HG03039 (cell line): ENCODE results near the gene DEPDC4.
"Not testable (repeated sequence)": the region's sequence is repeated elsewhere in the genome, so short reads cannot be mapped to it uniquely, and the experiment has no call there.

Experiments
- ATAC-seq: cut with Tn5 transposase; IDR thresholded peaks from one replicate; pipeline ENCODE4 v1.9.1; 2021; ENCODE audit warnings: mild to moderate bottlenecking, moderate library complexity; ENCODE audit not compliant: unreplicated experiment

DEPDC4 gene

DNA sequence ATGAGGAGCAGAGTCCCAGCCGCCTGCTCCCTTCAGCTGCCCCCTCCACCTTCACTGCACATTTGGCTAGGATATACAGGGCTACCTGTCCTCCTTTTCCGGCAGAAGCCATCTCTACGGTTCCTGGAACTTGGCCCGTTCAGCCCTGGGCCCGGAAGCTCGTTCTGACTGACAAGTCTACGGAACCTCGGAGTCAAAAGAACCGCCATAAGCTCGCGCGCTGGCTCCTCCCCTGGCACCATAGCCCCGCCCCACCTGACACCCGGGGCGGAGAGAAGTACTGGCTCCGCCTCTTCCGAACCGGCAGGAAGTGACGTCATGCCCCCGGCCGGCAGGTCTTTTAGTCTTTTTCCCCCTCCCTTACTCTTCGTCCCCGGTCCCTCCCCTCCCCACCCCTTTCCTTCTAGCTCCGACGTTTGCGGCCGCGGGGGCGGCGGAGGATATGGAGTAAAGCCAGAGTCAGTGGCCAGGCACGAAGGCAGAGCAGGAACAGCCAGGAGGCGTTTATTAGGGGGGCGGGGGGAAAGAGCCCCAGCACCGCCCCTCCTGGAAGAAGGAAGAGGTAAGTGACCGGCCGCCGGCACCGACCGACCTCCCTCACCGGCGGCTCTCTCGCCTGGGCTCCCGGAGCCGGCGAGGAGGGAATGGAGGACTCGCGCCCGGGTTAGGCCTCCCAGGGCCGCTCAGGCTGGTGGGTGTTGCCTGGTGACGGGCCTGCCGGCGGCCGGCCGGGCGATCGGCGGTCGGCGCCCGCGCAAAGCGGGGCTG, at the start of gene DEPDC4, which contains the start of gene SCYL2:
Gene DEPDC4, minus strand, starts transcription at position 245 of the 768 bp plus-strand sequence. Its CDS starts 3 bp downstream, at position 242.
Gene SCYL2, plus strand, starts transcription at position 343 of the 768 bp plus-strand sequence. CDS start 15,794 bp downstream, outside the sequence.
- ATAC-seq, result peak; percentile 90

DNA sequence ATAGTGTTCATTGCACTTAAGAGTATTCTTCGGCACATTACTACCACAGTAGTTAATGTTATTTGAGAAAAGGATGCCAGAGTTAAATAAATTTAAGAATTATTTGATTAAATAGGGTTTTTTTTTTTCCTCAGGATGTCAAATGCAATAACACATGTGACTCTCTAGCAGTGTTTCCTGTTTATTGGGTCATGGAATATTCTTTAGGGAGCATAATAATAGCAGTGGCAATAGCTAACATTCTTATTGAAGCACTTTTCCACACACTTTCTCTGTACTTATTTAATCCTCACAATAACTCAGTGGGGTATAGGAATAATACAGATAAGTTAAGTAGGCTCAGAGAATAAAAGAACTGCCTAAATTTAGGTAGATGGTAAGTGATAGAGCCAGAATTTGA, 44.4 kb upstream of the DEPDC4 start:
- ATAC-seq, result no peak

DNA sequence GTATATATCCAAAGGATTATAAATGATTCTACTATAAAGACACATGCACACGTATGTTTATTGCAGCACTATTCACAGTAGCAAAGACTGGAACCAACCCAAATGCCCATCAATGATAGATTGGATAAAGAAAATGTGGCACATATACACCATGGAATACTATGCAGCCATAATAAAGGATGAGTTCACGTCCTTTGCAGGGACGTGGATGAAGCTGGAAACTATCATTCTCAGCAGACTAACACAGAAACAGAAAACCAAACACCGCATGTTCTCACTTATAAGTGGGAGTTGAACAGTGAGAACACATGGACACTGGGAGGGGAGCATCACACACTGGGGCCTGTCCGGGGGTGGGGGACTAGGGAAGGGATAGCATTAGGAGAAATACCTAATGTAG, 41.3 kb upstream of the DEPDC4 start:
- ATAC-seq, result not testable (repeated sequence)

DNA sequence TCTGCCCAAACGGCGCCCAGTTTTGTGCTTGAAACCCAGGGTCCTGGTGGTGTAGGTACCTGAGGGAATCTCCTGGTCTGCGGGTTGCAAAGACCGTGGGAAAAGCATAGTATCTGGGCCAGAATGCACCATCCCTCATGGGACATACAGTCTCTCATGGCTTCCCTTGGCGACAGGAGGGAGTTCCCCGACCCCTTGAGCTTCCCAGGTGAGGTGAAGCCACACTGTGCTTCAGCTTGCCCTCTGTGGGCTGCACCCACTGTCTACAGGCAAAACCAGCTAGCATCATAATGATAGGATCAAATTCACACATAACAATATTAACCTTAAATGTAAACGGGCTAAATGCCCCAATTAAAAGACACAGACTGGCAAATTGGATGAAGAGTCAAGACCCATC, 37.5 kb upstream of the DEPDC4 start:
- not testable (repeated sequence) for ATAC-seq

DNA sequence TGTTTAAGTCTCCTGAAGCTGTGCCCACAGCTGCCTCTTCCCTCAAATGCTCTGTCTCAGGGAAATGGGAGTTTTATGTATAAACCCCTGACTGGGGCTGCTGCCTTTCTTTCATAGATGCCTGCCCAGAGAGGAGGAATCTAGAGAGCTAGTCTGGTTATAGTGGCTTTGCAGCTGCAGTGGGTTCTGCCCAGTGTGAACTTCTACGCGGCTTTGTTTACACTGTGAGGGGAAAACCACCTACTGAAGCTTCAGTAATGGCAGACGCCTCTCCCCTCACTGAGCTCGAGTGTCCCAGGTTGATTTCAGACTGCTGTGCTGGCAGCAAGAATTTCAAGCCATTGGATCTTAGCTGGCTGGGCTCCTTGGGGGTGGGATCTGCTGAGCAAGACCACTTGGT, 37.0 kb upstream of the DEPDC4 start:
- no peak for ATAC-seq

DNA sequence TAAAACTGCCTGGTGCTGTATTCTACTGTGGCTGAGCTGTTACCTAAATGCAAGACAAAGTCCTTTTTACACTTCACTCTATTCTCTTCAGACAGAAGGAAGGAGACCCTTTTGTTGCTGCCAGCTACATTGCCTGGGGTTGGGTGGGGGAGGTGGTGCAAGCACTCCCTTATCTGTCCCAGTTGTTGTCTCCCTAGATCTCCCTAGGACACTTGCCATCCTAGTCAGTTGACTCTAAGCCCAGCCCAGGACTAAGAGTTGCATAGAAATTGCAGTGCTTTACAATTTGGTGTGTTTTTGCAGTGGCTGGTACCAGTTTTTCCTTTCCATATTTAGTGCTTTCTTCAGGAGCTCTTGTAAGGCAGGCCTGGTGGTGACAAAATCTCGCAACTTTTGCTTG, 35.2 kb upstream of the DEPDC4 start:
- no peak for ATAC-seq

DNA sequence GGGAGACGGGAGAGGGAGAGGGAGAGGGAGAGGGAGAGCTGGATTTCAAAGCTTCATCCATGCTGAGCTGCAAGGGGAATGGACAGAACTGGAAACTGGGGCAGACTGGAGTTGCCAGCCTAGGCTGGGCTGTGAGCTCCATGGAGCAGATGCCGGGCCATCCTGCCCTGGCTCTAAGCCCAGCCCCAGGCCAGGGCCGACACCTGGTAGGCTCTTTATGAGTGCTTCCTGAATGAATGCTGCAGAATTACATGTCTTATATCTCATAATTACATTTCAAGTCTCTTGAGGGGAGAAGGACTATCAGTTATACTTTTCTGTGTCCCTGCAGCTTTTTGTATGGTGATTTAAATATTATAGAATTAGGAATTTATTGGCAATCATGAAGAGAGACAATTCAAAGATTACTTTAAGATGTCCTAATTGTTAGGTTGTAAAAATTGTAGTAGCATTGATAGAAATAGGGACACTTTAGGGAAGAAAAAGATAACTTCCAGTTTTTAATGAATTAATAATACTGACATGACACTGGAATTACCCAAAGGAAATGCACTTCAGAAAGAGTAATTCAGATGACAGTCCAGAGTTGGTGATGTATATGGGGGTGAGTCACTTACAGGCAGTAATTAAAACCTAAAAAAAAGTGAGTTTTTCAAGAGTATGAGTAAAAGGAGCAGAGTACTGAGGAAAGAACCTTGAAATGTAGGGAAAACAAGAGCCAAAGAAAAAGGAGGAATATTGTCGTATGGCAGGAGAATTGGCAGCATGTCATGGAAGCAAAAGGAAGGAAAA, 29.1 kb upstream of the DEPDC4 start:
- no peak for ATAC-seq

DNA sequence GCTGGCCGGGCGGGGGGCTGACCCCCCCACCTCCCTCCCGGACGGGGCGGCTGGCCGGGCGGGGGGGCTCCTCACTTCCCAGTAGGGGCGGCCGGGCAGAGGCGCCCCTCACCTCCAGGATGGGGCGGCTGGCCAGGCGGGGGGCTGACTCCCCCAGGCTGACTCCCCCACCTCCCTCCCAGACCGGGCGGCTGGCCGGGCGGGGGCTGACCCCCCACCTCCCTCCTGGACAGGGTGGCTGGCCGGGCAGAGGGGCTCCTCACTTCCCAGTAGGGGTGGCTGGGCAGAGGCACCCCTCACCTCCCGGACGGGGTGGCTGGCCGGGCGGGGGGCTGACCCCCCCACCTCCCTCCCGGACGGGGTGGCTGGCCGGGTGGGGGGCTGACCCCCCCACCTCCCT, 27.5 kb upstream of the DEPDC4 start:
- not testable (repeated sequence) for ATAC-seq

DNA sequence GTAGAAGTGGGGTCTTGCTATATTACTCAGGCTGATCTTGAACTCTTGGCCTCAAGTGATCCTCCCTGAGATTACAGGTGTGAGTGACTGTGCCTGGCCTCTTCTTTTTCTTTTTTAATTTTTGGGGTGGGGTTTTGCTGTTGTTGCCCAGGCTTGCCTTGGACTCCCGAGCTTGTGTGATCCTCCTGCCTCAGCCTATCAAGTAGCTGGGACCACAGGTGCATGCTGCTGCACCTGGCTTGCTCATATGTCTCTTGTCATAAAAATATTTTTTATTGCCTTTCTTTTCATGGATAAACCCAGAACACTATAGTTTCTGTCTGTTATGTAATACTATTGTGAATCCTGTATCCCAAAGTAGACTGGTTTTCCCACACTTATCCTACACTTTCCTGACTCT, 26.1 kb upstream of the DEPDC4 start:
- no peak for ATAC-seq

DNA sequence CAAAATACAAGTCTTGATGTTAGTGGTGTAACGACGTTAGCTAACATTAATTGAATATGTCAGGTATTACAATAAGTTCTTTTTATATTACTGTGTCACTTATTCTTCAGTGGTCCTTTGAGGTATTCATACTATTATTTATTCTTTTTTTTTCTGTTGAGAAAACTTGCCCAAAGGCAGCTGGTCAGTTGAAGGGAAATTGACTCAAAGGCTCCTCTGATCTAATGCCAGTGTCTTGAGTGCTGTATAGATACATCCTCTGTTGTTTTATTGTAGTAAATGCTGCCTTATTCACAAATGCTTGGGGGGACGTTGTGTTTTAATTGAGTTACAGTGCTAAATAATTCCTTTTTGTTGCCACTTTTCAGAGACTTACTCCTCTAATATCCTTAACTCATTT, 23.1 kb upstream of the DEPDC4 start:
- ATAC-seq, result no peak

DNA sequence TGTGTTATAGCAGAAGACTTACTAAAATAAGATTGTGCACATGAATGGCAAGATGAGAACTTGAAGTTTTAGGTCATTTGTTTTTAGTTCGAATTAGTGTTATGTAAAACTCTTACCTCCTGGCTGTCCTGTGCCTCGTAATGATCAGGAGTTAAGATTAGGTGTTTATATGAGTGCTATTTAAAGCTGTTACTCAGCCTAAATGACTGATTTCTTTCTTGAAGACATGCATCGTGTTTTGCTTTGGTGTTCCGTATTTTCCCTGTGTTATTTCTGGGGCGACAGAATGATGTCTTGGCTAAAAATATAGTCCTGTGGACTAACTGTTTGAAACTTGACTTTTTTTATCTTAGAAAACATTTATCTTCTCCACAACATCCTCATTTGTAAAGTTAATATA, 22.2 kb upstream of the DEPDC4 start:
- ATAC-seq, result no peak

DNA sequence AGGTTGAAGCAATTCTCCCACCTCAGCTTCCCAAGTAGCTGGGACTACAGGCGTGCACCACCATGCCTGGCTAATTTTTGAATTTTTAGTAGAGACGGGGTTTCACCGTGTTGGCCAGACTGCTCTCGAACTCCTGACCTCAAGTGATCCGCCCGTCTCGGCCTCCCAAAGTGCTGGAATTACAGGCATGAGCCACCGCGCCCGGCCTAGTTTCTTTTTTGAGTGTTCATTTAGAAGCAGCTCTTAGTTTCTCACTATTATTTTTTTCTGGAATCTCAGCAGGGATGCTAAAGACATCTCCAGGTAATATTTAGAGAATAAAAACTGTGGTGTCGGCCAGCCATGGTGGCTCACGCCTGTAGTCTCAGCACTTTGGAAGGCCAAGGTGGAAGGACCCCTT, 17.7 kb upstream of the DEPDC4 start:
- not testable (repeated sequence) for ATAC-seq

DNA sequence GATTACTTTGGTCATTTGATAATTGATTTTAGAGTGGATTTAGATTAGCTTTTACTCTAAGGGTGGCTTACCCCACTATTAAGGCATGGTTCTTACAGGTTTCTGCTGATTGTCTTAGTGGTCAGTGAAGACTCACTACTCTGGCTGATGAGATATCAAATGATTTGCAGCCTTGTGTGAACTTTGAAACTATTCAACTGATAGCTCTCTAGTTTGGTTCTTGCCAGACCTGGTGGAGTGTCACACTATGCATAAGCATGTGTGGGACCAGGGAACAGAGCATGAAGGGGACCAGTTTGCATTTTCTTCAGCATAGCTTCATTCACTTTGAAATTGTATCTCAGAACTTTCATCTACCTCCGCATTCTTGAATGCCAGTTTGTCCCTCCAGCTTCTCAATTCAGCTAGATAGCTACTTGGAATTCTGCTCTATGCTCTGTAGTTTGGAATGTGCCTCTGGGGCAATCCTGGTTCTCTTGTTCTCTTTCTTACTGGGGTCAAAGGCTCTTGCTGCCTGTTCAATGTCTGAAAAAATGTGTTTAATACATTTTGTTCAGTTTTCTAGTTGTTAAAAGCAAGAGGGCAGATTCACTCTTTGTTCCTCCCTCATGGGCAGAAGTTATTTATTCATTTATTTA, 12.8 kb upstream of the DEPDC4 start:
- ATAC-seq, result no peak

DNA sequence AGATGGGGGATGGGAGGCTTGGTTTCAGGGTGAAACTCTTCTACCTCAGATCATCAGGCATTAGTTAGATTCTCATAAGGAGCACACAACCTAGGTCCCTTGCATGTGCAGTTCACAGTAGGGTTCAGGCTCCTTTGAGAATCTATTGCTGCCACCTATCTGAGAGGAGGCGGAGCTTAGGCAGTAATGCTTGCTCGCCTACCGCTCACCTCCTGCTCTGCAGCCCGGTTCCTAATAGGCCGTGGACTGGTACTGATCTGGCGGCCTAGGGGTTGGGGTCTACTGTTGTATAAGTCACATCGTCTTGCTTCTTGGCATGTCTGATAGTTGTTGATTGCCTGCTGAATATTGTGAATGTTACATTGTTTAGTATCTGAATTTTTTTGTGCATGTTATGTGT, 12.3 kb upstream of the DEPDC4 start:
- ATAC-seq, result no peak

DNA sequence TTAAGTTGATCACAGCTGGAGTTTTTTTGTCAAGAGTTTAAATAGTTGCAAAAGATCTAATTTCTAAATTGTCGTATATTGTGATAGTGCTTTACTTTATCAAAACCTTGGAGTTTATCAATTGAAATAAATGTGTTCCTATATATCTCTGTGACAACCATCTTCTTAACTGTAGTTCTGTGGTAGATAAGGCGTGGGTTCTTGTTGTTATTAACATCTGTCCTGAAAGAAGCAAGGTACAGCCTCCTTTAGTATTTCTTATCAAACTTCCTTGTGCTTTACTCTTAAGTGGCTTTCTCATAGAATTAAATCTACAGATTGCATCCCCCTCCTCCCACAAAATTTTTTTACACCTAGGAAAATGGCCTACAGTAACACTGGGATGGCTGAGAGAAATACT, 7.4 kb upstream of the DEPDC4 start:
- no peak for ATAC-seq

DNA sequence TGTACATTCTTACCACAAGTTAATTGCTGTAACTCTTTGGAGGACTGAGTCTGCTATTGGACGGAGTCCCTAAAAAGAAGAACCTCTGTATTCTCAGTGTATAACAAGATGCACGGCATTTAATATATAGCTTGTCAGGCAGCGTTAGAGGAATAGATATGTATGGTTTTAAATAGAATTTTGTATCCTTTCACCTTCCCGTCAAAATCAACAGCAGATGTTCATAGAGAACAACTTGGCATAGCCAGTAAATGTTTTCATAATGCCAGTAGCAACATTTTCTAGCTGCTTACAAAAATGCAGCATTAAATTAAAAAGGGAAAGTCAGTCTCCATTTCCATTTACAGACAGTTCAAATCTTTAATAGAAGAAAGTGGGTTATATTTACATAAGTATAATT, 6.9 kb upstream of the DEPDC4 start:
- no peak for ATAC-seq

DNA sequence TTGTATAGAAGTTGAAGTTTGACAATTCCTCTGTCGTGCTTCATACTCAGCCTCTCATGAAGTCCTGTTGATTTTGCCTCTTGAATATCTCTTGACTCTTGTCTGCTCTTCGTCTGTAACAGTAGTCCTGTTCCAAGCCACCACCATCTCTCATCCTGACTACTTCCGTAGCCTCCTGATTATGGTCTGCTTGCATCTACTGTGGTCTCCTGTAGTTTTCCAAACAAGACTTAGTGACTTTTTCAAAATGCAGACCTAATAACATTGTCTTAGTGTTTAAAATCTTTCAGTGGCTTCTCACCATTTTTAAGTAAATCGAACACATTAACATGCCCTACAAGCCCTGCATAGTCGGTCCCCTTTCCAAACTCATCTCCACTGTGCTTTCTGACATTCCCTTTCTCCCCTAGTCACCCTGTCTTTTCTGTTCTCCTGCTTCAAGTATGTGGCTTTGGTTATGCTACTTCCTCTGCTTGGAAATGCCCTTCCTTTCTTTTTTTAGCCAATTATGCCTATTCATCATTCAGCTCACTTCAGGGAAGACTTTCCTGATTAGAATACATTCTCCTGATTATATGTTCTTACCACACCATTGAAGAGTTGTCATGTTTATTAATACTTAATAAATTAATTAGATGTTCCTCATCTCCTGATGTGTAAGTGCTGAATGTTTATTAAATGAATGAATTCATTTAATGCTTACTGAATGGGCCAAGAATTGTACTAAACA, 2.1 kb upstream of the DEPDC4 start:
- no peak for ATAC-seq

DNA sequence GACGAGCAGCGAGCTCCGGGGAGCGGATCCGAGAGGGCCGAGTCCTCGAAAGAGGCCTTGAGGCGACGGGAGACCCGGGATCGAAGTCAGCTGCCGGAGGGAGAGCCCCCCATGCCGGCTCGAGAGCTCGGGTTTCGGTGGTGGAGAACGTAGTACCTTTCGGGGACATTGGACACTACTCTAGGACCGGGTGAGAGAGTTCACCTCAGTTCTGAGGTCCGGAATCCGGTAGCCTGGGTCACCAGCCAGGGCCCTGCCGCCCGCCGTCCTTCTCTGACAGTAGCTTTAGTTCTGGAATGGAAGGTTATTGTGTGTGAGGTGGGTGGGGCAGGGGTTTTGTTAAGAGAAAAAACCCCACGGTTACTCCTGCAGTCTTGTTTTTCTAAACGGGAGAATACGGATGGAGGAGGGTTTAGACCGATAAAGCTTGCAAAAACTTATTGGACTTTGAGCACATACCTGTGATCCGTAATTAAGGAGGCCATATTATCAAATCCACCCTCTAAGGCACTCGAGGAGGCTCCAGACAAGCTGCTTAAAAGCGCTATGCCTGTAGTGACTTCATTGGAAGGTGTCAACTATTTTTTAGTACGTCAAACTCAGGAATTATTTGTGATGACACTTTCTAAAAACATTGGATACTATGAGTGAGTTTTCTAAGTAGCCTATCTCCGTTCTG, 863 bp upstream of the DEPDC4 start:
- ATAC-seq, result peak; percentile 5

DNA sequence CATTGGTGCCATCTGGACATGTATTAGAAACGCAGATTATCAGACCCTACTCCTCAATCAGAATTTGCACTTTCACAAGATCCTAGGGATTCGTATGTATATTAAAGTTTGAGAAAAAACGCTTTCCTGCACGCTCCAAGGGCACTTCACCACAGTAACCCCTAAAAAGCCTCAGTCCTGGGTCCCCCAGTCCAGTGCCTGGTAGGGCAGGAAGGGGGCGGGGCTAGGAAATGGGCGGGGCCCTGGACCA, 369 bp downstream of the DEPDC4 start:
- ATAC-seq, result peak; percentile 76

DNA sequence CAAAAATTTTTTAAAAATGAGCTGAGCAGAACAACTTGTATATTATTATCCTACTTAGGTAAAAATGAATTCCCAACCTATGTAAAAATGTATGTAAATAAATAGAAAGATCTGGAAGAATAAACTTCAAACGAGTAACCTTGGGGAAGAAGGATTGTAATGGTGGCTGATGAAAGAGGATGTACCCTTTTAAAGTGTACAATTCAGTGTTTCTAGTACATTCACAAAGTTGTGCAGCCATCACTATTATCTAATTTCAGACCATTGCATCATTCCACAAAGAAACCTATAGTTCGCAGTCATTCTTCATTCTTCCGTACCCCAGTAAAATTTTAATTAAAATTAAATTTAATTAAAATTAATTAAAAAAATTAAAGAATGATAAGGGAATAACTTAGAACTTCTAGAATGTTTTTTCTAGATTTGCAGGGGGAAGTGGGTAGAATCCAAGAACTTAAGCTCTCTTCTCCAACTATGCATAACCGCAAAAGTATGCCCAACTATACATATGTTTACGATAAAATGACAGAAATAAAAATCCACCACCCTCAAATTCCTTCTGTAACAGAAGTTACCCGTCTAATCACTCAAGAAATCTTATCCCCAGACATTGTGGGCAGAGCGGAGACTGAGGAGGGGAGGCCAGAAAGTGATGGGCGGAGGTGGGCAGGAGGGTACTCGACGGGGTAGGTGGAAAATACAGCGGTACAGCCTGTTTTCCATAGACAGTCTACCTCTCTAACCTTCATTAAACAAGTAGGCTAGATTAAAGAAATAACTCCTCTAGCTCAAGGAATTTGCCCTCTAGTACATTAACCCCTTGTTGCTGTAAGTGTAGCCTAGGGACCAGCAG, 921 bp downstream of the DEPDC4 start:
- no peak for ATAC-seq
